Trophoblast cell (in vitro differentiated cells and primary cell): Measurements from ENCODE around the gene TCEA3.

Experiments used
- DNase-seq, 2 donors: peaks; one replicate each; pipeline ENCODE4 v3.0.0-alpha.2; 2016
- H2AFZ ChIP-seq: 2 replicates; pipeline ENCODE4 v1.6.1; 2013; ENCODE audit warnings: low read length, moderate library complexity, mild to moderate bottlenecking; ENCODE audit not compliant: insufficient read depth, poor library complexity
- H2AK5ac ChIP-seq: 2 replicates; pipeline ENCODE4 v1.6.1; 2013; ENCODE audit warnings: mild to moderate bottlenecking, low read length
- H2BK120ac ChIP-seq: 2 replicates; pipeline ENCODE4 v1.6.1; 2013; ENCODE audit warnings: low read length, mild to moderate bottlenecking, moderate library complexity; ENCODE audit not compliant: insufficient read depth, poor library complexity
- H2BK12ac ChIP-seq: 2 replicates; pipeline ENCODE4 v1.6.1; 2013; ENCODE audit warnings: mild to moderate bottlenecking, low read length, moderate library complexity
- H2BK5ac ChIP-seq: 2 replicates; pipeline ENCODE4 v1.6.1; 2013; ENCODE audit warnings: low read length, low read depth, moderate library complexity, mild to moderate bottlenecking; ENCODE audit not compliant: poor library complexity
- H3K14ac ChIP-seq: 2 replicates; pipeline ENCODE4 v1.6.1; 2013; ENCODE audit warnings: mild to moderate bottlenecking, low read length
- H3K18ac ChIP-seq: 2 replicates; pipeline ENCODE4 v1.6.1; 2013; ENCODE audit warnings: mild to moderate bottlenecking, low read length
- H3K23ac ChIP-seq: 2 replicates; pipeline ENCODE4 v1.6.1; 2013; ENCODE audit warnings: low read length
- H3K27ac ChIP-seq: 2 replicates; pipeline ENCODE4 v1.5.1; 2013; ENCODE audit warnings: low read depth, mild to moderate bottlenecking, inconsistent platforms, low read length, moderate library complexity
- H3K27me3 ChIP-seq: 2 replicates; pipeline ENCODE4 v1.6.1; 2013; ENCODE audit warnings: inconsistent platforms, mild to moderate bottlenecking, low read length, moderate library complexity; ENCODE audit not compliant: insufficient read depth
- H3K36me3 ChIP-seq, 2 experiments: 1 replicate in 1 of 2; 2 replicates in 1 of 2; pipeline ENCODE4 v1.6.1; 2013; ENCODE audit warnings: low read length in 2 of 2, mild to moderate bottlenecking in 2 of 2, moderate library complexity in 1 of 2; ENCODE audit not compliant: insufficient read depth in 2 of 2, control insufficient read depth in 1 of 2
- H3K4ac ChIP-seq: 2 replicates; pipeline ENCODE4 v1.6.1; 2013; ENCODE audit warnings: low read depth, mild to moderate bottlenecking, low read length, moderate library complexity
- H3K4me1 ChIP-seq, 2 experiments: 1 replicate in 1 of 2; 2 replicates in 1 of 2; pipeline ENCODE4 v1.6.1; 2013; ENCODE audit warnings: low read length in 2 of 2, mild to moderate bottlenecking in 2 of 2, moderate library complexity in 1 of 2; ENCODE audit not compliant: insufficient read depth in 2 of 2, control insufficient read depth in 1 of 2
- H3K4me2 ChIP-seq: 2 replicates; pipeline ENCODE4 v1.6.1; 2013; ENCODE audit warnings: inconsistent platforms, mild to moderate bottlenecking, low read length, moderate library complexity
- H3K4me3 ChIP-seq: 2 replicates; pipeline ENCODE4 v1.5.1; 2013; ENCODE audit warnings: mild to moderate bottlenecking, low read depth, low read length, inconsistent platforms
- H3K79me1 ChIP-seq: one replicate; pipeline ENCODE4 v1.6.1; 2013; ENCODE audit warnings: low read length
- H3K79me2 ChIP-seq: 2 replicates; pipeline ENCODE4 v1.6.1; 2013; ENCODE audit warnings: low read length, mild to moderate bottlenecking; ENCODE audit not compliant: control insufficient read depth, insufficient read depth, poor library complexity
- H3K9ac ChIP-seq: 2 replicates; pipeline ENCODE4 v1.6.1; 2013; ENCODE audit warnings: mild to moderate bottlenecking, low read length
- H3K9me3 ChIP-seq: 2 replicates; pipeline ENCODE4 v1.6.1; 2013; ENCODE audit warnings: low read depth, mild to moderate bottlenecking, control low read depth, inconsistent platforms, low read length; ENCODE audit not compliant: insufficient read depth
- H4K12ac ChIP-seq: 2 replicates; pipeline ENCODE4 v1.6.1; 2013; ENCODE audit warnings: low read depth, mild to moderate bottlenecking, low read length, moderate library complexity
- H4K8ac ChIP-seq: 2 replicates; pipeline ENCODE4 v1.6.1; 2013; ENCODE audit warnings: low read depth, mild to moderate bottlenecking, low read length, moderate library complexity
- H4K91ac ChIP-seq: one replicate; pipeline ENCODE4 v1.6.1; 2013; ENCODE audit warnings: low read depth, mild to moderate bottlenecking, low read length, moderate library complexity
- WGBS: extraction: QIAGEN DNeasy Blood & Tissue Kit; methylation state at CpG from one replicate; pipeline ENCODE4 v1.1.7; 2013; ENCODE audit warnings: missing lambda C conversion rate; ENCODE audit not compliant: insufficient read length, insufficient coverage; ENCODE audit errors: extremely low coverage; 5-methylcytosine and 5-hydroxymethylcytosine counted together

TCEA3 gene

DNA sequence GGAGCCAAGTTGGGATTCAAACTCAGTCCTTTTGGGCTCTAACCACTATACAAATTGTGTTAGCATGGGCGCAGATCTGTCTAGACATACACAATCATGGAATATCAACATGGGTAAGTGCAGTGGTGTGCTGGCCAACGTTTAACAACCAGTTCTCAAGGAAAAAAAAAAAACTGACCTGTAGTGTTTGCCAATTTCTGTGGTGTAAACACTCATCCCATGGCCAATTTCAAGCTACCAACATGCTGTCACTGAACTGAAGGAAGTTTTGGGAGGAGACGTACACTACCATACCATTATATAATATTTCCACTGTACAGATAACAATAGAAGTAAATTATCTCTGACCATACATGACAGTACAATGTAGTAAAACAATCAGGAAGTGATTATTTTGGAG is 3.2 kb downstream of the TCEA3 start:
- no peak overlapping the region for H4K12ac ChIP-seq
- H3K4me2 ChIP-seq: no peak overlapping the region
- no peak overlapping the region for H3K4me3 ChIP-seq
- H3K27ac ChIP-seq: no peak overlapping the region
- H3K4ac ChIP-seq: no peak overlapping the region
- H2BK5ac ChIP-seq: no peak overlapping the region
- no peak for DNase-seq
- no peak overlapping the region for H3K9ac ChIP-seq
- no peak overlapping the region for H2AK5ac ChIP-seq
- WGBS: no CpG with 5 or more reads among the region's 3 CpGs
- H3K79me1 ChIP-seq: no peaks in the 10 kb centered on the region
- H2AFZ ChIP-seq: no peak overlapping the region
- H3K79me2 ChIP-seq: no peaks in the 10 kb centered on the region
- H3K36me3 ChIP-seq: no peaks in the 10 kb centered on the region
- peaks cover 5 to 10% of the 10 kb centered on the region in 2 experiments for H3K4me1 ChIP-seq
- no peak overlapping the region for H2BK120ac ChIP-seq
- no peak overlapping the region for H3K23ac ChIP-seq
- H4K8ac ChIP-seq: no peak overlapping the region
- H3K27me3 ChIP-seq: peaks cover 25% of the 10 kb centered on the region
- no peak overlapping the region for H4K91ac ChIP-seq
- peaks cover 6% of the 10 kb centered on the region for H3K9me3 ChIP-seq
- H2BK12ac ChIP-seq: no peak overlapping the region
- H3K18ac ChIP-seq: no peak overlapping the region
- no peak overlapping the region for H3K14ac ChIP-seq

DNA sequence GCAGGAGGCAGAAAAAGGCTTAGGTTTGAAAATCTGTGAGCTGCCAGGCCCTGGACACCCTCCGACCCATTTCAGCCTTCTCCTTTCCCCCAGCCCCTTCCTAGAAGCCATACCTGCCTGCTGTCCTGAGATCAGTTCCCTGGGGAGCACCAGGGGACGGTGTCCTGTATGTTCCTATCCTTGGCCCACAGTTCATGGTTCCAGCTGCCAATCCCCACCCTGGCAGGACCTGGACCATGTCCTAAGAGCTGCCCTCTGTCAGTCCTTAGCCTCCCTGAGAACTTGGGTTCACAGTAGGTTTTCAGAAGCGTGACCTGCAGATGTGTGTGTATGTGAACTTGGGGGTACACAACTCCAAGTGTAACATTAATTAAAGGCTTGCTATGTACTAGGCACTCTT is 3.8 kb downstream of the TCEA3 start:
- H2AK5ac ChIP-seq: no peak overlapping the region
- no CpG with 5 or more reads among the region's 3 CpGs for WGBS

DNA sequence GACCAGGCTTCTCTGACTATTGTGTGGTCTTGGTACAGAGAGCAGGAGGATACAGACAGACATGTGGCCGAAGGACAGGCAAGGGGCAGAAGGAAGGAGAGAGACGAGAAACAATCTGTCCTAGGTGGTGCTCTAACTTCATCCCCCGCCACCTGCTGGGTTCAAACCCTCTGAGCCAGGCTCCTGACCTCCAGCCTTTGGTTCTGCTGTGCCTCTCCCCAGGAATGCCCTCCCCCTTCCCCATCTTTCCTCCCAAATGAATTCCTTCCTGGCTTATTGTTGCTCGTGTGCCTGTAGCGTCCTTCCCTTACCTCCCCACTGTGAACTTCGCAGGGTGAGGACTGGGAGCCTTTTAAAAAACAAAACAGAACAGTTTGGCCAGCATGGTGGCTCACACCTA is 5.4 kb downstream of the TCEA3 start:
- Histone ChIP-seq H3K79me1 (no peaks in the 10 kb centered on the region), H3K9me3 (peaks cover 6% of the 10 kb centered on the region), H2AFZ (no peak overlapping the region), H3K4me3 (no peak overlapping the region), H2BK12ac (no peak overlapping the region), H3K4me1 (peaks cover under 1 to 1% of the 10 kb centered on the region in 2 experiments), H2BK5ac (no peak overlapping the region), H3K27me3 (peaks cover 12% of the 10 kb centered on the region), H3K27ac (no peak overlapping the region), H3K79me2 (no peaks in the 10 kb centered on the region), H3K9ac (no peak overlapping the region), H2AK5ac (no peak overlapping the region), H3K18ac (no peak overlapping the region), H2BK120ac (no peak overlapping the region), H3K36me3 (no peaks in the 10 kb centered on the region), H3K23ac (no peak overlapping the region), H3K14ac (no peak overlapping the region), H4K91ac (no peak overlapping the region), H3K4me2 (no peak overlapping the region), H4K12ac (no peak overlapping the region), H3K4ac (no peak overlapping the region), H4K8ac (no peak overlapping the region)
- no CpG with 5 or more reads among the region's 6 CpGs for WGBS
- DNase-seq: no peak

More for the DNA sequence above, 3.8 kb downstream of the TCEA3 start:
- Histone ChIP-seq H3K27me3 (peaks cover 25% of the 10 kb centered on the region), H3K36me3 (no peaks in the 10 kb centered on the region), H4K8ac (no peak overlapping the region), H3K9me3 (peaks cover 6% of the 10 kb centered on the region), H3K14ac (no peak overlapping the region), H3K4me2 (no peak overlapping the region), H2BK12ac (no peak overlapping the region), H2AFZ (no peak overlapping the region), H4K91ac (no peak overlapping the region), H3K18ac (no peak overlapping the region), H2BK5ac (no peak overlapping the region), H2BK120ac (no peak overlapping the region), H3K27ac (no peak overlapping the region), H3K4me1 (peaks cover 5 to 10% of the 10 kb centered on the region in 2 experiments), H3K4me3 (no peak overlapping the region), H3K23ac (no peak overlapping the region), H4K12ac (no peak overlapping the region), H3K79me1 (no peaks in the 10 kb centered on the region), H3K4ac (no peak overlapping the region), H3K9ac (no peak overlapping the region), H3K79me2 (no peaks in the 10 kb centered on the region)
- DNase-seq: no peak

DNA sequence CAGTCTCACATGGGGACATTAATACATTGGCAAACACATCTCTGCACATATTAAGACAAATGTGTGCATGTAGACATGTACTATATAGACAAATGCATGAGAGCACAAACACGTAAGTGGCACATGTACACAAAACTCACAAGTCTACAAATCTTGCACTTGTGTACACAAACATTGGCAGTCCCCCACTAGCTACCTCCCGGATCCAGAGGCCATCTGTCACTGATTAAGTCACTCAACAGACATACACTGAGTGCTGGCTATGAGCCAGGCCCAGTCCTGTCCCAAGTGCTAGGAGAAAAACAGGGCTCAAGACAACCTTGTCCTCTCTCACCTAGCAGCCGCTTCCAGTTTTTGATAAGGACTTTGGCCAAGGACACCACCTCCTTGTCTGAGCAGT is 7.0 kb downstream of the TCEA3 start:
- no peaks in the 10 kb centered on the region for H3K36me3 ChIP-seq
- no peak overlapping the region for H2BK12ac ChIP-seq
- no peak overlapping the region for H2BK120ac ChIP-seq
- H3K27ac ChIP-seq: no peak overlapping the region
- peaks cover 6% of the 10 kb centered on the region for H3K9me3 ChIP-seq
- no peak overlapping the region for H3K18ac ChIP-seq
- no peak overlapping the region for H3K4me3 ChIP-seq
- H2AK5ac ChIP-seq: no peak overlapping the region
- DNase-seq: no peak
- no peak overlapping the region for H3K23ac ChIP-seq
- no peak overlapping the region for H4K91ac ChIP-seq
- no peak overlapping the region for H2BK5ac ChIP-seq
- H4K12ac ChIP-seq: no peak overlapping the region
- H3K14ac ChIP-seq: no peak overlapping the region
- H4K8ac ChIP-seq: no peak overlapping the region
- no peaks in the 10 kb centered on the region for H3K79me2 ChIP-seq
- peaks cover 2% of the 10 kb centered on the region for H3K27me3 ChIP-seq
- no CpG with 5 or more reads among the region's 3 CpGs for WGBS
- no peak overlapping the region for H3K9ac ChIP-seq
- H3K79me1 ChIP-seq: no peaks in the 10 kb centered on the region
- H3K4ac ChIP-seq: no peak overlapping the region
- no peaks in the 10 kb centered on the region for H3K4me1 ChIP-seq
- H2AFZ ChIP-seq: no peak overlapping the region
- H3K4me2 ChIP-seq: no peak overlapping the region
